SK-N-DZ (cell line): ENCODE measurements around the gene HIVEP3.

Experiments
- DNase-seq: peaks from one replicate; pipeline ENCODE4 v3.0.0-alpha.2; 2015; ENCODE audit warnings: low spot score

Gene HIVEP3

GRCh38 chr1:41813226-41813625, 105.5 kb downstream of the HIVEP3 start:
- DNase-seq: no peak

- no peak for DNase-seq
These were observed 106.3 kb downstream of the HIVEP3 start for GRCh38 chr1:41812453-41812852.

DNA sequence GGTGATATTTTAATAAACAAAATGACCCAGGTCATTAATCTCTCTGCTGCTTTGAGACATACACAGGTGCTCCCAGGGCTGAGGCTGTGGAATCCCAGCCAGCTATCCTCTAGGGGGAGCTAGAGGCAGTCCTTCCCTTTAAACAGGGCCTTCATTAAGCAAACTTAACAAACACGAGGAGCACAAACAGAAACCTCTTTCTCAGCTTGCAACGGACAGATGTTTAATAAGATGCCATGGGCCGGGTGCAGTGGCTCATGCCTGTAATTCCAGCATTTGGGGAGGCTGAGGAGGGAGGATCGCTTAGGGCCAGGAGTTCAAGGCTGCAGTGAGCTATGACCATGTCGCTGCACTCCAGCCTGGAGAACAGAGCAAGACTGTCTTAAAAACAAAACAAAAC, 106.7 kb downstream of the HIVEP3 start:
- peak; percentile 20 for DNase-seq

DNA sequence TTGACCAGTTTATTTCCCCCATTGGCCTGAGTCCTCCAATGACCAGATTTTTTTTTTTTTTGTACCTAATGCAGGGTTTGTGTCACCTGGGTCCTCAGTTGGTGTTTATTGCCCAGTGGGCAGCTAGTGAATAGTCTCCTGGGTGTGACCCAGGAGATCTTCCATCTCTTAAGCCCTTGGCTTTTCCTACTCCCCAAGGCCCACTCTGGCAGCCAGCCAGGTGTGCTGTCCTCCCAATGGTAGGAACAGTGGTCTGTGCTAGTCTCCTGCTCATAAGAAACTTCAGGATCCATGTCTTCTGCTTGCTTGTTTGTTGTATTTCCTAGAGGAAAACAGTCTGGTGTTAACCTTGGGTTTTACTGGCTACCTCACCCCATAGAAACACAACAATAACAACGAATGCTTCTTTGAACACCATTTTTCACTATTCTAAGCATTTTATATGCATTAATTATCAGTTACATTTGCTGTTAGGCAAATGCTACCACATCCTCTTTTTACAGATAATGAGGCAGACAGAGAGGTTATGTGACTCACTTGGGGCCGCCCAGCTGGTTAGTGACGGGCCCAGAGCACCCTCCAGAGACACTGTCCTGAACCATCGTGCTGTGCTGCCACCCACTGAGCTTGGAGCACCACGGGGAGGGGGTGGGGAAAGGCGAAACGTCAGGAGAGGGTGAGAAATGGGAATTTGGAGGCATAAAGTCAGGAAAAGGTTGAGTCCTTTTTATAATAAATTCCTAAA, 107.5 kb downstream of the HIVEP3 start:
- DNase-seq: no peak

DNA sequence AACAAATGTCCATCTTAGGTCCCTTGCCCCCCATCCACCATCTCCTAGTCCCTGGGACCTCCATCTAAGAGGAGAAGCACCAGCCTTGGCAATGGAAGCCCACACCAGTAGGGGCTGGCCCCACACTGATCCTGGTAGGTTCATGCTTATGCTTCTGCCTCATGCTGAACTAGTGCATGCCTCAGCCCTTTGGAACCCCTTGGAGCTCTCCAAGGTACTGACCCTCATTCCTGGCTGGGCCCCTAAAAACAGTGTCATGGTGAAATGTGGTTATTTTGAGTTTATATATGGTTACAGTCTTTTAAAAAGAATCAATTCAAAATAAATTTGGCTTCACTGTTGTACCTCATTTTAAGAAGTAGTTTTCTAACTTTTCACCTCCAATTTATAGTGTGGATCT, 108.3 kb downstream of the HIVEP3 start:
- no peak for DNase-seq

- no peak for DNase-seq
These were observed 109.0 kb downstream of the HIVEP3 start for GRCh38 chr1:41809692-41810091.

GRCh38 chr1:41807390-41807789, 111.3 kb downstream of the HIVEP3 start:
- DNase-seq: no peak

GRCh38 chr1:41806472-41807155, 112.1 kb downstream of the HIVEP3 start:
- DNase-seq: no peak

GRCh38 chr1:41805771-41806471, 112.8 kb downstream of the HIVEP3 start:
- no peak for DNase-seq

DNA sequence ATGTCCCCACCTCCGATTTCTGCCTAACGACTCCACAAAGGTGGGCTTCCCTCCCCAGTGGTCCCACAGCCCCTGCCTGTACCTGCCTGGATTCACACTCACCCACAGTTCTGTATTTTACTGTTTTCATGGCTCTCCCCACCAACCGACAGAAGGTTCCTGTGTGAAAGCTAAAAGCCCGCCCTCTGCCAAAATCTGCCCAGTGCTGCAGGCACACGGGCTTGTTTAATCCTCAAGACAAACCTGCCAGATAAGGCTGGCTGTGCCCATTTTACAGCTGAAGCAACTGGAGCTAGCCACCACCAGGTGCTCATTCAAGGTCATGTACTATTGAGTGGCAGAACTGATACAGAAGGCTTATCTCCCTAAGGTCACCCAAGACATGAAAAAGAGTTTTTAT, 114.5 kb downstream of the HIVEP3 start:
- no peak for DNase-seq

DNA sequence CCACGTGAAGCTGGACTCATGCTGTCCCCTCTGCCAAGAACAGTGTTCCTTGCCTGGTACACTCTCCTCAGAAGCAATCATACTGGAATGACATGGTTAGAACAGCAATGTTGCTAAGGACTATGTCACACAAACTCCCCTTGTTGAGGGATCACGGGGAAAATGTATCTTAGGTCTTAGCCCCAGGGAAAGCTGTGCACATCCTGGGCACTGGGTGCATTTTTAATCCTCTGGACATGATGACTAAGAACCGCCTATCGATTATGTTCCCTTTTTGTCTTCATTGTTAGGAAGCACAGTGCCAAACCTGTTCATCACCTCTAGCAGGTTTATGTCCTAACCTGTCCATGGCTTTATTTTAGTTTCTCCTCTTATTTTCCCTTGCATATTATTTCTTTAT, 115.1 kb downstream of the HIVEP3 start:
- DNase-seq: no peak

DNA sequence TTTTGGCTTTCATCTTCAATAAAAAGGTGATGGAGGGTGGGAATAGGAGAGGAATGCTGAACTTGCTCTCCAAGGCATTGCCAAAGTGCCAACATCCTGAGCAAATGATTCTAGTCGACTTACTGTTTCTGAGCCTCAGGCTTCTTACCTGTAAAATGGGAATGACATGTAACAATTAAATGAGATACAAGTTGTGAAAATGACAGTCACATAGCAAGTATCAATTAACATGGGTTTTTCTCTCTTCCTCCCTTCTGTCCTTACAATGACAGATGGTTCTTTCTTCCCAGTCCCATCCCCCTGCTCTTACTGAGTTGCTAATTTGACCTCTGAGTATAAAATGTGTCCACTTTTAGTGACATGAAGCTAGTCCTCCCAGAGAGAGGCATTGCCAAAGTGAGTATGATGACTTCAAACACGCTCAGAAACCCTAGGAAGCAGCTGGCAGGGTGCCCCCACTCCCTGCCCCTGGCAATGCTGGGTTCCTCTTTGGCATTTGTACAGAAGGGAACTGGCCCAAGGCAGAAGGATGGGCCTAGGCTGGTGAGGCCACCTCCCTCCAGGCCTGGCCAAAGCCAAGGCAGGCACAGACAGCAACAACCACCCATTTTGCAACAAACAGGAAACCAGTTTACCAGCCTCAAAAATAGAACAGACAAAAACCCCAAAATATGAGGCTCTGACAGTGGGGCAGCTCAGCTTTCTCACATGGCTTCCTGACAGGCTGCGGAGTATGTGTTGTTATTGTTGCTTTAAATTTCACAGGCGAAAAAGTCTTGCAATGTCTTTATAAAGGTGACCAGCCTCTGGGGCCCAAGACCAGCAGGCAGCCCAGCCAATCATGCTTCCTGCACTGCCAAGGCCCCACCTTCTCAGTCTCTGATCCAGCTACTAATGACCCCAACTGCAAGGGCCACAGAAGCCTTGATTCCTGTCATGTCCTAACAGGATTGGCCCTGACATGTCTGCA, 115.9 kb downstream of the HIVEP3 start:
- DNase-seq: no peak

- DNase-seq: no peak
These were observed 118.4 kb downstream of the HIVEP3 start for GRCh38 chr1:41800311-41800829.

DNA sequence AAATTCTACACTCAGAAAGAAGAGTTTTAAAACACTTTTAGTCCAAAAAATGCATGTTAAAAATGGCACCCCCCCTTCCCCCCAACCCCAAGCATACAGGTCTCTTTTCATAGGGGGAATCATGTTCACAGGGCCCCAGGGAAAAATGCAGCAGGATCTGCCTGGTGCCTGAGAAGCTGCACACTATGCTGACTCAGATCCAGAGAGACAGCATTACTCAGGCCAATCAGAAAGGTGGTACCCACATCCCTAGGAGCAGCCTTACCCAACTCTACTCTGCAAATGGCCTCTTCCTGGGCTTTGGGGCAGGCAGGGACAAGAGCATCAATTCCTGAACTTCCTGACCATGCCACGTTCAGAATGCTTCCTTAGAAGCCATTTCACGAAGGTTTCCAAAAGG, 119.0 kb downstream of the HIVEP3 start:
- no peak for DNase-seq

GRCh38 chr1:41799205-41799604, 119.5 kb downstream of the HIVEP3 start:
- DNase-seq: no peak

- no peak for DNase-seq
These were observed 123.4 kb downstream of the HIVEP3 start for GRCh38 chr1:41795205-41795762.

DNA sequence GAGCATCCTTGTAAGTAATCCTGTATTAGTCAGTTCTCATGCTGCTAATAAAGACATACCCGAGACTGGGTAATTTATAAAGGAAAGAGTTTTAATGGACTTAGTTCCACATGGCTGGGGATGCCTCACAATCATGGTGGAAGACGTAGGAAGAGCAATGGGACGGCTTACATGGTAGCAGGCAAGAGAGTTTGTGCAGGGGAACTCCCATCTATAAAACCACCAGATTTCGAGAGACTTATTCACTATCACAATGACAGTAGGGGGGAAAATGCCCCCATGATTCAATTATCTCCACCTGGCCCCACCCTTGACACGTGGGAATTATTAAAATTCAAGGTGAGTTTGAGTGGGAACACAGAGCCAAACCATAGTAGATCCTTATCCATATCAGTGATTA, 124.7 kb downstream of the HIVEP3 start:
- no peak for DNase-seq

DNA sequence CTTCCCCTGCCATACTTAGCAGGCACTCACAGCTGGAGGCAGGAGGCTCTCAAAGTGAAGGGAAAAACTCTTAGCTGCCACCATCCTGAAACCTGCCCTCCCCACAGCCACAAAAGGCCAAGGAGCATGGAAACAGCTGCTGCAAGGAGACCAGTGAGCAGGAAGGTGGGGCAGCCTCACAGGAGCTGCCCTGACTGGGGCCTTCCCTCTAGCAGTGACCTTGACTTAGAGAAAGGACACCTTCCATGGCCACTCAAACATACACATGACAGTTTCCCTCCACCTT, 126.3 kb downstream of the HIVEP3 start:
- no peak for DNase-seq

DNA sequence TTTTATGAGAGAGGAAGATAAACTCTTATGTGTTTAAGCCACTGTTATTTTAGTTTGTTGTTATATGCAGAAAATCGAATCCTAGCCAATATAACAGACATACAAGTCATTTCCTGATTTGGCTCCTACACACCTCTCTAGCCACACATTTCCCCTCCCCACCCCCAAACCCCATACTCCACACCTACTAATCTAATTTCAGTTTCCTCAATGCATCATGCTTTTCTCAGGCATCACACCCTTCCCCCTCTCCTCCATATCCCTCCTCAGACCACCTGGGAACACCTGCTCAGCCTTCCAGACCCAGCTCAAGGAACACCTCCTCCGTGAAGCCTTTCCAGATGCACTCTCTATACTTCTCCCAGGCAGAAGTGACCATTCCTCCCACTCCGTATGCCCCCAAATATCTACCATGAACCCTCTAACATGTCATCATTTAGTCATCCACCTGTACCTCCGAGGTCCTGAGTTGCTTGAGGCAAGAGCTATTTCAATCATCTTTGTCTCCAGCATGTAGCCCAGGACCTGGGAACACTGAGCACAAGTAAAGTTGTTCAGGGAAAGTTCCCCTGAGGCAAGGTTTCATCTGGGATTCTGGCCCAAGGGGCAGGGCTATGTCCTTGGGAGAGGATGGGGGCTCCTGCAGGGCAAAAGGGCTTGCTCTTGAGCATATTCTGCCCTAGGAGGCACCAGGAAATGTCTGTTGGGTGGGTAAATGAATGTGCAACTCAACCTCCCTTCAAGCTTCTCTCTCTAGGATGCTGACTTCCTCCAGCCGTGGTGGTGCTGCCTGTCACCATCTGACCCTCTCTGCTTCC, 126.8 kb downstream of the HIVEP3 start:
- DNase-seq: no peak

DNA sequence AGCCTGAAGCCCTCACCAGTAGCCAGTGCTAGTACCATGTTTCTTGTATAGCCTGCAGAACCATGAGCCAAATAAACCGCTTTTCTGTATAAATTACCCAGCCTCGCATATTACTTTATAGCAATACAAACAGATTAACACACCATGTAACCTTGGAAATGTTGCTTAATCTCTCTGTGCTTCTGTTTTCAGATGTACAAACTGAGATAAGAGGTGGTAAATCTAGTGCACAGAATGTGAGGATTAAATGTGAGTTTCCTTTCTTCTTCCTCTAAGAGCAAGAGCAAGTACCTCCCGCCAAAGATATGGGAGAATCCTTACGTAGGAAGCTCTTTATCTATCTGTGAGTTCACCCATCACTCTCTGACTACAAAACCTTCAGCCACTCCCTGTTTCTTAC, 128.4 kb downstream of the HIVEP3 start:
- no peak for DNase-seq
